ENCODE results near the gene QRFP. TPM values are rescaled to one million over a fixed set of nuclear protein-coding genes. Genes with fewer than 3 reads are reported as not detected.
A peak's percentile ranks its signal among the peaks of the same experiment; 100 is the strongest.

QRFP gene
- total and polyA plus RNA-seq, 5 experiments from 2014 or later, result not detected

GRCh38 chr9:130846487-130847305 is 49.9 kb downstream of the QRFP start:
- Mint-ChIP-seq H3K27ac (no peak overlapping the region), H3K4me1 (peaks cover 25 to 32% (median 26%) of the 10 kb centered on the region in 4 donors), H3K4me3 (no peak overlapping the region), H3K27me3 (no peaks in the 10 kb centered on the region), H3K9me3 (no peaks in the 10 kb centered on the region), H3K36me3 (no peaks in the 10 kb centered on the region)
- POLR2A ChIA-PET, result no interaction called here
- DNase-seq, result no peak
- ATAC-seq, result no peak

- Mint-ChIP-seq H3K27me3 (no peaks in the 10 kb centered on the region), H3K9me3 (no peaks in the 10 kb centered on the region), H3K4me1 (peaks cover 26 to 34% (median 27%) of the 10 kb centered on the region in 4 donors), H3K4me3 (no peak overlapping the region), H3K27ac (peak overlapping the region in 1 of 10 donors; percentile 55), H3K36me3 (no peaks in the 10 kb centered on the region)
- DNase-seq, result no peak
- no peak for ATAC-seq
- POLR2A ChIA-PET, result no interaction called here
Measured at GRCh38 chr9:130845901-130846481, 50.6 kb downstream of the QRFP start.

GRCh38 chr9:130845254-130845653 is 51.4 kb downstream of the QRFP start:
- H3K27me3 Mint-ChIP-seq, result no peaks in the 10 kb centered on the region
- POLR2A ChIA-PET, result no interaction called here
- no peaks in the 10 kb centered on the region for H3K9me3 Mint-ChIP-seq
- H3K27ac Mint-ChIP-seq, result no peak overlapping the region
- peaks cover 26 to 34% (median 28%) of the 10 kb centered on the region in 4 donors for H3K4me1 Mint-ChIP-seq
- no peak overlapping the region for H3K4me3 Mint-ChIP-seq
- ATAC-seq (no peak), DNase-seq (no peak)
- no peaks in the 10 kb centered on the region for H3K36me3 Mint-ChIP-seq

- Mint-ChIP-seq H3K4me3 (no peak overlapping the region), H3K9me3 (no peaks in the 10 kb centered on the region), H3K27me3 (no peaks in the 10 kb centered on the region), H3K27ac (no peak overlapping the region), H3K4me1 (peaks cover 28 to 45% (median 33%) of the 10 kb centered on the region in 4 donors), H3K36me3 (no peaks in the 10 kb centered on the region)
- POLR2A ChIA-PET, result no interaction called here
- ATAC-seq, result no peak
- DNase-seq, result no peak
Measured at GRCh38 chr9:130844044-130844451, 52.6 kb downstream of the QRFP start.

GRCh38 chr9:130843049-130843908 is 53.3 kb downstream of the QRFP start:
- H3K4me1 Mint-ChIP-seq, result peaks cover 31 to 49% (median 38%) of the 10 kb centered on the region in 4 donors
- H3K4me3 Mint-ChIP-seq, result no peak overlapping the region
- H3K9me3 Mint-ChIP-seq, result no peaks in the 10 kb centered on the region
- DNase-seq (no peak), ATAC-seq (no peak)
- peak overlapping the region in 4 of 10 donors; percentile 7 to 53 (median 14) for H3K27ac Mint-ChIP-seq
- no peaks in the 10 kb centered on the region for H3K27me3 Mint-ChIP-seq
- POLR2A ChIA-PET, result no interaction called here
- no peaks in the 10 kb centered on the region for H3K36me3 Mint-ChIP-seq

Other genes with a start within 250 kb of the QRFP start
- gene PRDM12, start 232.2 kb downstream of the QRFP start, total RNA-seq, result under 1 TPM in 1 of 2 experiments, not detected in 1; 0.13 TPM
- under 1 TPM in 1 of 3 donors, not detected in 2; 0.06 TPM for gene PRDM12, start 232.2 kb downstream of the QRFP start, polyA plus RNA-seq
- gene EXOSC2, start 203.0 kb downstream of the QRFP start, total RNA-seq, result 10 to 100 TPM; 66.9 to 71.3 TPM
- 10 to 100 TPM; 18.7 to 31.1 (median 25.0) TPM for gene EXOSC2, start 203.0 kb downstream of the QRFP start, polyA plus RNA-seq
- 10 to 100 TPM; 34.3 to 38.9 TPM for gene ABL1, start 61.6 kb downstream of the QRFP start, total RNA-seq
- 10 to 100 TPM in 2 of 3 donors, 1 to 10 TPM in 1; 6.4 to 16.8 (median 11.0) TPM for gene ABL1, start 61.6 kb downstream of the QRFP start, polyA plus RNA-seq
- not detected for gene FIBCD1, start 42.4 kb upstream of the QRFP start, total RNA-seq
- gene FIBCD1, start 42.4 kb upstream of the QRFP start, polyA plus RNA-seq, result not detected
- 1 to 10 TPM; 6.9 to 7.2 TPM for gene LAMC3, start 112.4 kb upstream of the QRFP start, total RNA-seq
- under 1 TPM in 1 of 3 donors, not detected in 2; 0.02 TPM for gene LAMC3, start 112.4 kb upstream of the QRFP start, polyA plus RNA-seq
- not detected for gene AIF1L, start 199.7 kb upstream of the QRFP start, total RNA-seq
- gene AIF1L, start 199.7 kb upstream of the QRFP start, polyA plus RNA-seq, result not detected
- 10 to 100 TPM; 73.9 to 88.5 TPM for gene NUP214, start 228.8 kb upstream of the QRFP start, total RNA-seq
- gene NUP214, start 228.8 kb upstream of the QRFP start, polyA plus RNA-seq, result 10 to 100 TPM; 10.7 to 24.0 (median 16.5) TPM

Measured in naive thymus-derived CD8-positive, alpha-beta T cell (primary cell).